Keratinocyte (primary cell): ENCODE data around the gene FRMD3. TPM values are rescaled to one million over a fixed set of nuclear protein-coding genes. Genes with fewer than 3 reads are reported as not detected.

Source experiments
- DNase-seq: peaks from one replicate; pipeline ENCODE4 v3.0.0-alpha.2; 2011; ENCODE audit warnings: low read depth, missing footprints, low spot score
- FAIRE-seq: peaks from 2 replicates; lab custom pipeline; 2011; peaks lifted over from hg19 to GRCh38; lab: Jason Lieb, UNC
- H2AFZ ChIP-seq: 2 replicates; pipeline ENCODE4 v1.6.0; 2012; ENCODE audit warnings: low read length, control low read depth, inconsistent platforms; ENCODE audit not compliant: control insufficient read depth
- H3K27ac ChIP-seq: 2 replicates; pipeline ENCODE4 v1.5.1; 2011; ENCODE audit warnings: low read length; ENCODE audit not compliant: control insufficient read depth, insufficient read depth
- H3K27me3 ChIP-seq: 3 replicates; pipeline ENCODE4 v1.6.0; 2011; ENCODE audit warnings: low read length; ENCODE audit not compliant: control insufficient read depth, insufficient read depth; ENCODE audit errors: extremely low read depth
- H3K36me3 ChIP-seq, 2 experiments: 2 replicates in 1 of 2; 3 replicates in 1 of 2; pipeline ENCODE4 v1.5.1; 2011; ENCODE audit warnings: low read length in 2 of 2, mild to moderate bottlenecking in 1 of 2; ENCODE audit not compliant: control insufficient read depth in 2 of 2, insufficient read depth in 2 of 2; ENCODE audit errors: extremely low read depth in 1 of 2
- H3K4me1 ChIP-seq: 3 replicates; pipeline ENCODE4 v1.5.1; 2011; ENCODE audit warnings: low read length; ENCODE audit not compliant: control insufficient read depth, insufficient read depth; ENCODE audit errors: extremely low read depth
- H3K4me2 ChIP-seq: 3 replicates; pipeline ENCODE4 v1.6.0; 2011; ENCODE audit warnings: low read depth, low read length; ENCODE audit not compliant: control insufficient read depth, insufficient read depth; ENCODE audit errors: extremely low read depth
- H3K4me3 ChIP-seq, 3 experiments: fragments of 200-600 bp in 1 of 3; sonication (generic) in 1 of 3; 2 replicates in 2 of 3; 3 replicates in 1 of 3; pipeline ENCODE4 v1.5.1; 2011 to 2016; ENCODE audit warnings: low read length in 3 of 3, mild to moderate bottlenecking in 3 of 3, control low read depth in 2 of 3, inconsistent platforms in 1 of 3, low read depth in 1 of 3, mixed read lengths in 1 of 3, mixed run types in 1 of 3, moderate library complexity in 1 of 3; ENCODE audit not compliant: control insufficient read depth in 2 of 3, insufficient read depth in 2 of 3; ENCODE audit errors: extremely low read depth in 1 of 3
- H3K79me2 ChIP-seq: 2 replicates; pipeline ENCODE4 v1.6.0; 2012; ENCODE audit warnings: low read length; ENCODE audit not compliant: control insufficient read depth, insufficient read depth
- H3K9ac ChIP-seq: 3 replicates; pipeline ENCODE4 v1.6.0; 2011; ENCODE audit warnings: low read length; ENCODE audit not compliant: control insufficient read depth, insufficient read depth; ENCODE audit errors: extremely low read depth
- H3K9me1 ChIP-seq: 3 replicates; pipeline ENCODE4 v1.6.0; 2011; ENCODE audit warnings: low read length; ENCODE audit not compliant: control insufficient read depth, insufficient read depth; ENCODE audit errors: extremely low read depth
- H3K9me3 ChIP-seq: 2 replicates; pipeline ENCODE4 v1.5.1; 2012; ENCODE audit warnings: low read depth, low read length; ENCODE audit not compliant: control insufficient read depth
- H4K20me1 ChIP-seq: 3 replicates; pipeline ENCODE4 v1.6.0; 2011; ENCODE audit warnings: low read length; ENCODE audit not compliant: control insufficient read depth, insufficient read depth; ENCODE audit errors: extremely low read depth
- CTCF ChIP-seq, 3 experiments: IDR thresholded peaks in 1 of 3; conservative IDR thresholded peaks in 1 of 3; optimal IDR thresholded peaks in 1 of 3; 2 replicates in 2 of 3; 3 replicates in 1 of 3; pipeline versions ENCODE3 to v1.5.1; 2011; ENCODE audit warnings: low read length in 3 of 3, mild to moderate bottlenecking in 3 of 3, moderate library complexity in 2 of 3, control low read depth in 1 of 3, inconsistent platforms in 1 of 3; ENCODE audit not compliant: insufficient read depth in 2 of 3; ENCODE audit errors: extremely low read depth in 1 of 3
- EZH2 ChIP-seq: IDR thresholded peaks from one replicate; pipeline ENCODE4 v1.6.1; 2012; ENCODE audit warnings: inconsistent platforms, mild to moderate bottlenecking, low read length, moderate library complexity
- dilution Hi-C: fragments of 300-500 bp; cut with MboI; formaldehyde crosslinking; loops from one replicate; pipeline ENCODE4 v1.7.0; 2020; ENCODE audit warnings: low sequenced_read_pairs; ENCODE audit not compliant: extremely low pct_ligation_motif_present
- polyA plus RNA-seq, 5 experiments: library from polyadenylated mRNA; depleted of rRNA in 3 of 5; stranded (reverse) in 3 of 5; stranded (forward) in 1 of 5; unstranded in 1 of 5; fragments of >200 nt; gene quantifications; 1 replicate in 1 of 5; 2 replicates in 3 of 5; 3 replicates in 1 of 5; pipeline versions ENCODE4 v1.2.1 to v1.2.3, GENCODE V29; 2011 to 2012; ENCODE audit warnings: missing spikeins in 2 of 5, low read depth in 1 of 5, low replicate concordance in 1 of 5

Gene FRMD3
- polyA plus RNA-seq, 1 donor (not counting 4 experiments of a cell fraction or from before 2014, with no cell fraction given), result 0.21 TPM

GRCh38 chr9:83459830-83460229 is 78.4 kb downstream of the FRMD3 start:
- Histone ChIP-seq H3K9me1 (no peaks in the 10 kb centered on the region), H3K36me3 (no peaks in the 10 kb centered on the region), H3K9ac (no peak overlapping the region), H3K9me3 (no peaks in the 10 kb centered on the region), H3K27me3 (no peaks in the 10 kb centered on the region), H3K4me2 (no peak overlapping the region), H3K4me1 (no peaks in the 10 kb centered on the region), H2AFZ (no peak overlapping the region), H3K27ac (no peak overlapping the region), H4K20me1 (no peaks in the 10 kb centered on the region), H3K79me2 (no peaks in the 10 kb centered on the region), H3K4me3 (no peak overlapping the region)
- FAIRE-seq, result no peak
- dilution Hi-C loops, result no loop called here
- DNase-seq, result no peak
- TF ChIP-seq EZH2 (no peak), CTCF (optimal IDR thresholded peaks at IDR 0.05 in 1 of 3, IDR thresholded peaks at IDR 0.05 in 1 of 3, conservative IDR thresholded peaks at IDR 0.05 in 1 of 3; ENCODE audit: extremely low read depth in 1 of 3, insufficient read depth in 2 of 3, low read length in 3 of 3) (no peak)

- H3K9me3 ChIP-seq, result no peaks in the 10 kb centered on the region
- no peaks in the 10 kb centered on the region for H3K36me3 ChIP-seq
- FAIRE-seq (no peak), DNase-seq (no peak)
- no peaks in the 10 kb centered on the region for H4K20me1 ChIP-seq
- no peak overlapping the region for H2AFZ ChIP-seq
- no peak overlapping the region for H3K4me3 ChIP-seq
- H3K27me3 ChIP-seq, result no peaks in the 10 kb centered on the region
- no peak overlapping the region for H3K27ac ChIP-seq
- H3K4me1 ChIP-seq, result no peaks in the 10 kb centered on the region
- H3K79me2 ChIP-seq, result no peaks in the 10 kb centered on the region
- H3K9me1 ChIP-seq, result no peaks in the 10 kb centered on the region
- dilution Hi-C loops, result no loop called here
- no peak overlapping the region for H3K9ac ChIP-seq
- H3K4me2 ChIP-seq, result no peak overlapping the region
- TF ChIP-seq EZH2, result no peak
- TF ChIP-seq CTCF (optimal IDR thresholded peaks at IDR 0.05 in 1 of 3, IDR thresholded peaks at IDR 0.05 in 1 of 3, conservative IDR thresholded peaks at IDR 0.05 in 1 of 3; ENCODE audit: extremely low read depth in 1 of 3, insufficient read depth in 2 of 3, low read length in 3 of 3), result no peak
Observed at GRCh38 chr9:83458530-83458929, 79.7 kb downstream of the FRMD3 start.
